Loucy (cell line): ENCODE measurements around the gene PLCG2.
A peak's percentile ranks its signal among the peaks of the same experiment; 100 is the strongest.

Experiments
- H2AFZ ChIP-seq: fragments of 200-600 bp; sonication (generic); 2 replicates; pipeline ENCODE4 v1.6.0; 2016; ENCODE audit warnings: antibody characterized with exemption, mild to moderate bottlenecking, low read length, moderate library complexity
- H3F3A ChIP-seq: fragments of 200-600 bp; 2 replicates; pipeline ENCODE4 v1.6.0; 2016; ENCODE audit warnings: antibody characterized with exemption, low read depth, mild to moderate bottlenecking
- H3K27me3 ChIP-seq: fragments of 200-600 bp; sonication (generic); 2 replicates; pipeline ENCODE4 v1.6.1; 2014; ENCODE audit warnings: low read length, mild to moderate bottlenecking; ENCODE audit not compliant: insufficient read depth, poor library complexity, severe bottlenecking
- H3K36me3 ChIP-seq: fragments of 200-600 bp; sonication (generic); 2 replicates; pipeline ENCODE4 v1.6.1; 2016; ENCODE audit warnings: low read length; ENCODE audit not compliant: insufficient read depth
- H3K4me1 ChIP-seq: fragments of 200-600 bp; sonication (generic); 2 replicates; pipeline ENCODE4 v1.5.1; 2014; ENCODE audit warnings: low read length, mild to moderate bottlenecking; ENCODE audit not compliant: insufficient read depth, poor library complexity, severe bottlenecking
- H3K4me2 ChIP-seq: fragments of 200-600 bp; sonication (generic); 2 replicates; pipeline ENCODE4 v1.6.0; 2014; ENCODE audit warnings: antibody characterized with exemption, low read length, low read depth, mild to moderate bottlenecking; ENCODE audit not compliant: poor library complexity, severe bottlenecking
- H3K4me3 ChIP-seq: fragments of 200-600 bp; sonication (generic); 2 replicates; pipeline ENCODE4 v1.5.1; 2014; ENCODE audit warnings: low read length, mild to moderate bottlenecking, mixed read lengths; ENCODE audit not compliant: poor library complexity, severe bottlenecking
- H3K79me2 ChIP-seq: fragments of 200-600 bp; sonication (generic); 2 replicates; pipeline ENCODE4 v1.6.1; 2014; ENCODE audit warnings: low read length; ENCODE audit not compliant: insufficient read depth
- H3K9ac ChIP-seq: fragments of 200-600 bp; sonication (generic); 2 replicates; pipeline ENCODE4 v1.6.0; 2014; ENCODE audit warnings: mild to moderate bottlenecking, low read depth, low read length, moderate library complexity; ENCODE audit not compliant: poor library complexity, severe bottlenecking
- H3K9me2 ChIP-seq: fragments of 200-600 bp; sonication (generic); replicated peaks from 2 replicates; pipeline ENCODE4 v1.6.1; 2016; ENCODE audit warnings: low read depth, low read length, mixed read lengths
- H3K9me3 ChIP-seq: fragments of 200-600 bp; sonication (generic); 2 replicates; pipeline ENCODE4 v1.6.1; 2014; ENCODE audit warnings: mild to moderate bottlenecking, antibody characterized with exemption, low read length, low read depth; ENCODE audit not compliant: insufficient read depth
- H4K20me1 ChIP-seq: fragments of 200-600 bp; sonication (generic); 2 replicates; pipeline ENCODE4 v1.6.0; 2014; ENCODE audit warnings: antibody characterized with exemption, low read length, mild to moderate bottlenecking; ENCODE audit not compliant: insufficient read depth, poor library complexity, severe bottlenecking
- EZH2phosphoT487 ChIP-seq: fragments of 200-600 bp; IDR thresholded peaks from 2 replicates; pipeline ENCODE4 v1.6.1; 2018; ENCODE audit warnings: antibody characterized with exemption, mild to moderate bottlenecking, moderate library complexity, borderline replicate concordance
- TF ChIP-seq, protein P1 (sequence below): fragments of 200-600 bp; sonication (generic); conservative IDR thresholded peaks from 2 replicates; pipeline ENCODE4 v1.5.1; 2014; ENCODE audit warnings: mild to moderate bottlenecking, antibody characterized with exemption, low read length

The PLCG2 gene

GRCh38 chr16:81833751-81834150 is 54.7 kb downstream of the PLCG2 start:
- H3K9ac ChIP-seq = peak overlapping the region; percentile 9
- H3K27me3 ChIP-seq = no peaks in the 10 kb centered on the region
- peaks cover 64% of the 10 kb centered on the region for H3K4me1 ChIP-seq
- H4K20me1 ChIP-seq = no peaks in the 10 kb centered on the region
- peaks cover 34% of the 10 kb centered on the region; the same call in 1 of the 2 replicates for H3K79me2 ChIP-seq
- no peak overlapping the region for H3K4me2 ChIP-seq
- no peaks in the 10 kb centered on the region for H3K9me3 ChIP-seq
- no peak overlapping the region for H3K4me3 ChIP-seq
- H3F3A ChIP-seq = no peaks in the 10 kb centered on the region
- TF ChIP-seq EZH2phosphoT487 = no peak
- TF ChIP-seq, protein P1, sequence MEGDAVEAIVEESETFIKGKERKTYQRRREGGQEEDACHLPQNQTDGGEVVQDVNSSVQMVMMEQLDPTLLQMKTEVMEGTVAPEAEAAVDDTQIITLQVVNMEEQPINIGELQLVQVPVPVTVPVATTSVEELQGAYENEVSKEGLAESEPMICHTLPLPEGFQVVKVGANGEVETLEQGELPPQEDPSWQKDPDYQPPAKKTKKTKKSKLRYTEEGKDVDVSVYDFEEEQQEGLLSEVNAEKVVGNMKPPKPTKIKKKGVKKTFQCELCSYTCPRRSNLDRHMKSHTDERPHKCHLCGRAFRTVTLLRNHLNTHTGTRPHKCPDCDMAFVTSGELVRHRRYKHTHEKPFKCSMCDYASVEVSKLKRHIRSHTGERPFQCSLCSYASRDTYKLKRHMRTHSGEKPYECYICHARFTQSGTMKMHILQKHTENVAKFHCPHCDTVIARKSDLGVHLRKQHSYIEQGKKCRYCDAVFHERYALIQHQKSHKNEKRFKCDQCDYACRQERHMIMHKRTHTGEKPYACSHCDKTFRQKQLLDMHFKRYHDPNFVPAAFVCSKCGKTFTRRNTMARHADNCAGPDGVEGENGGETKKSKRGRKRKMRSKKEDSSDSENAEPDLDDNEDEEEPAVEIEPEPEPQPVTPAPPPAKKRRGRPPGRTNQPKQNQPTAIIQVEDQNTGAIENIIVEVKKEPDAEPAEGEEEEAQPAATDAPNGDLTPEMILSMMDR = no peak
- no peaks in the 10 kb centered on the region for H3K9me2 ChIP-seq
- H2AFZ ChIP-seq = no peak overlapping the region
- H3K36me3 ChIP-seq = no peaks in the 10 kb centered on the region

- Histone ChIP-seq H3K4me1 (peaks cover 57% of the 10 kb centered on the region), H3K27me3 (no peaks in the 10 kb centered on the region), H3F3A (no peaks in the 10 kb centered on the region), H4K20me1 (no peaks in the 10 kb centered on the region), H3K9me3 (no peaks in the 10 kb centered on the region), H3K9ac (no peak overlapping the region), H3K79me2 (peaks cover 34% of the 10 kb centered on the region; the same call in 1 of the 2 replicates), H3K4me2 (no peak overlapping the region), H3K4me3 (no peak overlapping the region), H3K9me2 (no peaks in the 10 kb centered on the region), H2AFZ (no peak overlapping the region), H3K36me3 (no peaks in the 10 kb centered on the region)
- TF ChIP-seq, protein P1 = no peak
- no peak for TF ChIP-seq EZH2phosphoT487
Measured at GRCh38 chr16:81834868-81835267, 55.8 kb downstream of the PLCG2 start.

- H3K9ac ChIP-seq = no peak overlapping the region
- no peaks in the 10 kb centered on the region for H3F3A ChIP-seq
- no peaks in the 10 kb centered on the region for H3K36me3 ChIP-seq
- H3K4me1 ChIP-seq = peaks cover 43% of the 10 kb centered on the region
- no peaks in the 10 kb centered on the region for H3K27me3 ChIP-seq
- no peaks in the 10 kb centered on the region for H4K20me1 ChIP-seq
- H3K4me2 ChIP-seq = no peak overlapping the region
- H3K9me2 ChIP-seq = no peaks in the 10 kb centered on the region
- peaks cover 25% of the 10 kb centered on the region; the same call in 1 of the 2 replicates for H3K79me2 ChIP-seq
- H3K9me3 ChIP-seq = no peaks in the 10 kb centered on the region
- H2AFZ ChIP-seq = no peak overlapping the region
- no peak for TF ChIP-seq EZH2phosphoT487
- TF ChIP-seq, protein P1 = no peak
- no peak overlapping the region for H3K4me3 ChIP-seq
Measured at GRCh38 chr16:81836279-81837054, 57.4 kb downstream of the PLCG2 start.
